Stomach (tissue), 9 donors: Measurements from ENCODE around the gene CATSPER3. TPM values are rescaled to one million over a fixed set of nuclear protein-coding genes. Genes with fewer than 3 reads are reported as not detected.
"Not testable (repeated sequence)": the region's sequence is repeated elsewhere in the genome, so short reads cannot be mapped to it uniquely, and the experiment has no call there.

Source experiments
- DNase-seq, 2 donors: peaks; one replicate each; pipeline versions ENCODE4 v3.0.0 to v3.0.0-alpha.2; 2013 to 2019
- H3K27ac ChIP-seq, 5 donors: fragments of 200-600 bp in 4 of 5; sonication (generic) in 4 of 5; one replicate each; pipeline ENCODE4 v1.5.1; 2013 to 2019; ENCODE audit warnings: mild to moderate bottlenecking in 1 of 5, moderate library complexity in 1 of 5
- H3K27me3 ChIP-seq, 3 donors: fragments of 200-600 bp; sonication (generic); one replicate each; pipeline ENCODE4 v1.5.1; 2017 to 2019; ENCODE audit warnings: mixed run types in 1 of 3
- H3K36me3 ChIP-seq, 4 donors: fragments of 200-600 bp; sonication (generic); 1 replicate in 3 of 4; 2 replicates in 1 of 4; pipeline ENCODE4 v1.5.1; 2016 to 2019
- H3K4me1 ChIP-seq, 4 donors: fragments of 200-600 bp; sonication (generic); one replicate each; pipeline ENCODE4 v1.5.1; 2016 to 2019
- H3K4me3 ChIP-seq, 4 donors: fragments of 200-600 bp; sonication (generic) in 3 of 4; one replicate each; pipeline ENCODE4 v1.5.1; 2016 to 2019; ENCODE audit warnings: mild to moderate bottlenecking in 1 of 4
- H3K9me3 ChIP-seq, 4 donors: fragments of 200-600 bp; sonication (generic); one replicate each; pipeline ENCODE4 v1.5.1; 2016 to 2019
- EP300 ChIP-seq: sonication (generic); formaldehyde crosslinking; IDR thresholded peaks from one replicate; pipeline ENCODE4 v1.6.1; 2017; ENCODE audit warnings: antibody characterized with exemption
- POLR2A ChIP-seq, 4 donors: fragments of 450-650 bp; IDR thresholded peaks; one replicate each; pipeline ENCODE4 v1.6.1; 2016; ENCODE audit warnings: antibody characterized with exemption in 4 of 4, control low read depth in 2 of 4, mild to moderate bottlenecking in 1 of 4, moderate library complexity in 1 of 4
- POLR2AphosphoS5 ChIP-seq, 3 donors: sonication (generic); formaldehyde crosslinking; IDR thresholded peaks; one replicate each; pipeline ENCODE4 v1.6.1; 2016; ENCODE audit warnings: antibody characterized with exemption in 3 of 3
- WGBS, 5 donors: extraction: QIAGEN DNeasy Blood & Tissue Kit in 3 of 5; methylation state at CpG; one replicate each; pipeline versions ENCODE4 v1.1.5 to v1.1.7; 2013 to 2018; 5-methylcytosine and 5-hydroxymethylcytosine counted together
- intact Hi-C: fragments of 100-400 bp; cut with DNase I; formaldehyde crosslinking; loops from one replicate; pipeline ENCODE4 v1.15.1; 2023; ENCODE audit warnings: low total_unique reads
- polyA plus RNA-seq, 3 donors: library from polyadenylated mRNA; stranded (reverse); fragments of 200-250 nt; gene quantifications; one replicate each; pipeline ENCODE4 v1.2.3, GENCODE V29; 2013
- total RNA-seq, 5 donors: library from RNA; depleted of rRNA; stranded (reverse); fragments of >200 nt; gene quantifications; one replicate each; pipeline versions ENCODE4 v1.1.0 to v1.2.3, GENCODE V29; 2014 to 2016
- TF ChIP-seq, protein P1 (sequence below), 7 experiments: fragments of 450-650 bp in 4 of 7; fragments of 200-600 bp in 3 of 7; sonication (generic) in 3 of 7; IDR thresholded peaks; one replicate each; pipeline ENCODE4 v1.5.1; 2016 to 2019; ENCODE audit warnings: antibody characterized with exemption in 7 of 7, control low read depth in 2 of 7, mild to moderate bottlenecking in 1 of 7
- donor health status: healthy with polysubstance abuse.
- donor health status: Bipolar disorder and iron deficiency.
- donor health status: healthy.

Gene CATSPER3
- total and polyA plus RNA-seq, 8 donors, result 0.62 to 0.88 TPM; not detected in 6

- H3K9me3 ChIP-seq, result peaks cover 0 to 30% (median 19%) of the 10 kb centered on the region in 4 donors
- TF ChIP-seq POLR2AphosphoS5 (IDR thresholded peaks at IDR 0.05), result no peak
- TF ChIP-seq POLR2A (IDR thresholded peaks at IDR 0.05), result no peak
- intact Hi-C loops, result no loop called here
- no peak overlapping the region for H3K27ac ChIP-seq
- DNase-seq, result no peak
- H3K4me1 ChIP-seq, result no peaks in the 10 kb centered on the region
- H3K27me3 ChIP-seq, result no peaks in the 10 kb centered on the region
- peaks cover 0 to 14% (median 4%) of the 10 kb centered on the region in 4 donors for H3K36me3 ChIP-seq
- H3K4me3 ChIP-seq, result no peak overlapping the region
These were observed 8.1 kb downstream of the CATSPER3 start for GRCh38 chr5:134975843-134976242.

- Histone ChIP-seq H3K36me3 (peaks cover 0 to 14% (median 3%) of the 10 kb centered on the region in 4 donors), H3K27ac (no peak overlapping the region), H3K27me3 (no peaks in the 10 kb centered on the region), H3K4me3 (no peak overlapping the region), H3K9me3 (peaks cover 1 to 39% (median 23%) of the 10 kb centered on the region in 4 donors), H3K4me1 (no peaks in the 10 kb centered on the region)
- TF ChIP-seq, protein P1, sequence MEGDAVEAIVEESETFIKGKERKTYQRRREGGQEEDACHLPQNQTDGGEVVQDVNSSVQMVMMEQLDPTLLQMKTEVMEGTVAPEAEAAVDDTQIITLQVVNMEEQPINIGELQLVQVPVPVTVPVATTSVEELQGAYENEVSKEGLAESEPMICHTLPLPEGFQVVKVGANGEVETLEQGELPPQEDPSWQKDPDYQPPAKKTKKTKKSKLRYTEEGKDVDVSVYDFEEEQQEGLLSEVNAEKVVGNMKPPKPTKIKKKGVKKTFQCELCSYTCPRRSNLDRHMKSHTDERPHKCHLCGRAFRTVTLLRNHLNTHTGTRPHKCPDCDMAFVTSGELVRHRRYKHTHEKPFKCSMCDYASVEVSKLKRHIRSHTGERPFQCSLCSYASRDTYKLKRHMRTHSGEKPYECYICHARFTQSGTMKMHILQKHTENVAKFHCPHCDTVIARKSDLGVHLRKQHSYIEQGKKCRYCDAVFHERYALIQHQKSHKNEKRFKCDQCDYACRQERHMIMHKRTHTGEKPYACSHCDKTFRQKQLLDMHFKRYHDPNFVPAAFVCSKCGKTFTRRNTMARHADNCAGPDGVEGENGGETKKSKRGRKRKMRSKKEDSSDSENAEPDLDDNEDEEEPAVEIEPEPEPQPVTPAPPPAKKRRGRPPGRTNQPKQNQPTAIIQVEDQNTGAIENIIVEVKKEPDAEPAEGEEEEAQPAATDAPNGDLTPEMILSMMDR (IDR thresholded peaks at IDR 0.05), result no peak
- TF ChIP-seq POLR2AphosphoS5 (IDR thresholded peaks at IDR 0.05), result no peak
- TF ChIP-seq EP300, result no peak
- TF ChIP-seq POLR2A (IDR thresholded peaks at IDR 0.05), result no peak
- no peak for DNase-seq
- whole genome bisulfite sequencing, 5 donors, result 94 to 100% (median 96%) methylated on average over 1 of the region's 1 CpG
- intact Hi-C loops, result no loop called here
These were observed 9.1 kb downstream of the CATSPER3 start for GRCh38 chr5:134976841-134977240.

GRCh38 chr5:134979416-134979815 is 11.7 kb downstream of the CATSPER3 start:
- 89 to 97% (median 93%) methylated on average over 3 of the region's 3 CpGs for WGBS, 5 donors
- H3K27me3 ChIP-seq, result no peaks in the 10 kb centered on the region
- intact Hi-C loops, result no loop called here

DNA sequence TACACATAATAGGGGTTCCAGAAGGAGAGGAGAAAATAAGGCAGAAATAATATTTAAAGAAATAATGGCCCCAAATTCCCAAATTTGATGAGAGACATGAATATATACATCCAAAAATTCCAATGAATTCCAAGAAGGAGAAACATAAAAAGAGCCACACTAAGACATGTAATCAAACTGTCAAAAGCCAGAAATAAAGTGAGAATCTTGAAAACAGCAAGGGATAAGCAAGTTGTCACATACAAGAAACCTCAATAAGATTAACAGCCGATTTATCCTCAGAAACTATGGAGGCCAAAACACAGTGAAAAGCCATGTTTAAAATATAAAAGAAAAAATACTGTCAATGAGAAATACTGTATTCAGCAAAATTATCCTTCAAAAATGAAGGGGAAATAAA is 14.5 kb downstream of the CATSPER3 start:
- H3K4me1 ChIP-seq, result no peaks in the 10 kb centered on the region
- H3K36me3 ChIP-seq, result peaks cover 0 to under 1% (median 0%) of the 10 kb centered on the region in 4 donors
- DNase-seq, result no peak
- peaks cover 10 to 47% (median 27%) of the 10 kb centered on the region in 4 donors for H3K9me3 ChIP-seq
- H3K27me3 ChIP-seq, result no peaks in the 10 kb centered on the region
- intact Hi-C loops, result no loop called here
- TF ChIP-seq, protein P1 (IDR thresholded peaks at IDR 0.05), result no peak
- no peak for TF ChIP-seq POLR2AphosphoS5 (IDR thresholded peaks at IDR 0.05)
- no peak for TF ChIP-seq POLR2A (IDR thresholded peaks at IDR 0.05)
- TF ChIP-seq EP300, result no peak
- H3K4me3 ChIP-seq, result no peak overlapping the region
- 91 to 100% (median 95%) methylated on average over 1 of the region's 1 CpG for WGBS, 5 donors
- H3K27ac ChIP-seq, result no peak overlapping the region

More at GRCh38 chr5:134979416-134979815, 11.7 kb downstream of the CATSPER3 start:
- Histone ChIP-seq H3K36me3 (peaks cover 0 to 14% (median 3%) of the 10 kb centered on the region in 4 donors), H3K4me1 (no peaks in the 10 kb centered on the region), H3K27ac (no peak overlapping the region), H3K4me3 (no peak overlapping the region), H3K9me3 (peaks cover 10 to 57% (median 34%) of the 10 kb centered on the region in 4 donors)
- no peak for TF ChIP-seq EP300
- no peak for TF ChIP-seq POLR2AphosphoS5 (IDR thresholded peaks at IDR 0.05)
- TF ChIP-seq POLR2A (IDR thresholded peaks at IDR 0.05), result no peak
- TF ChIP-seq, protein P1 (IDR thresholded peaks at IDR 0.05), result no peak
- no peak for DNase-seq

- no peak overlapping the region for H3K4me3 ChIP-seq
- no peaks in the 10 kb centered on the region for H3K27me3 ChIP-seq
- no peaks in the 10 kb centered on the region for H3K36me3 ChIP-seq
- H3K9me3 ChIP-seq, result no peaks in the 10 kb centered on the region
- DNase-seq, result no peak
- no peaks in the 10 kb centered on the region for H3K4me1 ChIP-seq
- no peak for TF ChIP-seq POLR2A (IDR thresholded peaks at IDR 0.05)
- TF ChIP-seq, protein P1 (IDR thresholded peaks at IDR 0.05), result no peak
- no peak for TF ChIP-seq EP300
- TF ChIP-seq POLR2AphosphoS5 (IDR thresholded peaks at IDR 0.05), result no peak
- H3K27ac ChIP-seq, result no peak overlapping the region
- WGBS, 5 donors, result 78 to 89% (median 86%) methylated on average over 3 of the region's 3 CpGs
- intact Hi-C loops, result no loop called here
These were observed 21.6 kb downstream of the CATSPER3 start for GRCh38 chr5:134989266-134989830.

GRCh38 chr5:134990183-134990582 is 22.5 kb downstream of the CATSPER3 start:
- H3K9me3 ChIP-seq, H3K4me3 ChIP-seq, H3K27me3 ChIP-seq, H3K36me3 ChIP-seq, intact Hi-C loops, DNase-seq, H3K27ac ChIP-seq, H3K4me1 ChIP-seq: not testable (repeated sequence)
- WGBS, 5 donors, result 62 to 83% (median 66%) methylated on average over 5 of the region's 5 CpGs
